Esophagus muscularis mucosa (tissue), 4 donors: Measurements from ENCODE around the gene ST3GAL5.

ENCODE experiments used
- CTCF ChIP-seq, 3 experiments: fragments of 200-600 bp in 2 of 3; fragments of 450-650 bp in 1 of 3; sonication (generic) in 2 of 3; IDR thresholded peaks; one replicate each; pipeline ENCODE4 v1.5.1; 2017 to 2019; ENCODE audit warnings: antibody characterized with exemption in 3 of 3, mild to moderate bottlenecking in 2 of 3, moderate library complexity in 1 of 3
- EP300 ChIP-seq: sonication (generic); formaldehyde crosslinking; IDR thresholded peaks from one replicate; pipeline ENCODE4 v1.6.1; 2017; ENCODE audit warnings: antibody characterized with exemption
- POLR2A ChIP-seq: fragments of 450-650 bp; IDR thresholded peaks from one replicate; pipeline ENCODE4 v1.6.1; 2017; ENCODE audit warnings: antibody characterized with exemption, moderate library complexity, mild to moderate bottlenecking, low read depth
- POLR2AphosphoS5 ChIP-seq, 2 donors: sonication (generic); formaldehyde crosslinking; IDR thresholded peaks; one replicate each; pipeline ENCODE4 v1.6.1; 2017; ENCODE audit warnings: antibody characterized with exemption in 2 of 2

DNA sequence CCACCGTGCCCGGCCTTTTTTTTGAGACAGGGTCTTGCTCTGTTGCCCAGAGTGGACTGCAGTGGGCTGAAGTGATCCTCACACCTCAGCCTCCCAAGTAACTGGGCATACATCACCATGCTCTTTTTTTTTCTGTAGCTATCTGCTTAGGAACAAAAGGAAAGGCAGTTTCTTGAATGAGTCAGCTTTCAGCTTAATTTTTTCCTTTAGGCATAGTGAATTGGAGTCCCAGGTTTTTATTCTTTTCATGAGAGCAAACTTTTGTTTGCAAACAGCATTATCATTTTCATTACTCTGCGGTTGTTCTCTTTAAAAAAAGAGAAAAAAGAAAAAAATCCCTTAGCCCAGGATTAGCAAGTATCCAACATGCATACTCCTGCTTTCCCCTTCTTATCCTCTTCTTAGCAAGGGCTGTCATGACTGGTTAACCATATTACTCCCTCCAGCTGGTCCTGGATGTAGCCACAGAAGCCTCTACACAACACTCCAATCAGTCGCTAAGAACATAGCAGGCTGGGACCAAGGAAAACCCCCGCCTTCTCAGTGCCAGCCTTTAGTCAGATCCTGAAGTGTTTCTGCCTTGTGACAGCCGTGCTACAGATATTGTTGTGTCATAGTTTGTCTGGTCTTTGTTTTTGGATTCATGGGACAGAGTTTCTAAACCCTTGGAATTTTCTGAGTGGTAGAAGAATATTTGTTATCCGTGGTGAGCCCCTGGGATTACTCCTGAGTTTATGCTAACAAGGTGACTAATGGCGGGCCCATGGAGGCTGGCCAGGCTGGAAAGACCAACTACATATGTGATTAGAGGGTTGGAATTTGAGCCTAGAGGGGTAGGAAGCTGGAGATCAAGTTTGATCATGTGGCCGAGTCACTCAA lies 23.3 kb upstream of the ST3GAL5 start:
- TF ChIP-seq POLR2A: no peak
- peak in 1 of 2 donors; percentile 18 for TF ChIP-seq POLR2AphosphoS5 (IDR thresholded peaks at IDR 0.05)
- TF ChIP-seq CTCF (IDR thresholded peaks at IDR 0.05): no peak
- TF ChIP-seq EP300: no peak
